Measurements from ENCODE around the gene DIP2C.
"Not testable (repeated sequence)": the region's sequence is repeated elsewhere in the genome, so short reads cannot be mapped to it uniquely, and the experiment has no call there.

Gene DIP2C

DNA sequence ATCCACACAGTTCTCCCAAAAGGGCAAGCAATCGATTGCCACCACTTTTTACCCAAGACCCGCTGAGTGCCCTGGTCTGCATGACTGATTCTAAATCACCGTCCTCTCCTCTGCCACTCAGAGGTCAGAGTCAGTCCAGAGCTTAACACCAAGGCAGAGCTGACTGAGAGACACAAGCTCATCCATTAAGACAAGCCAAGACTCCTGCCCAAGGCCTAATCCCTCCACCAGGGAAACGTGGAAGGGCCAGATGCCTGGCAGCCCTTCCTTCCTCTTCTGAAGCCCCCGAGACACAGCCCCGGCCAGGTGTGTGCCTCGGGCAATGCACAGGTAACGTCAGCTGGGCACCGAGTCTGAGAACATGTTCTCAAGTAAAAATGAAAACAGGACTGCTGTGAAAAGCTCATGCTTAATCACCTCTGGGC, 51.7 kb downstream of the DIP2C start:
- FAIRE-seq: no peak

DNA sequence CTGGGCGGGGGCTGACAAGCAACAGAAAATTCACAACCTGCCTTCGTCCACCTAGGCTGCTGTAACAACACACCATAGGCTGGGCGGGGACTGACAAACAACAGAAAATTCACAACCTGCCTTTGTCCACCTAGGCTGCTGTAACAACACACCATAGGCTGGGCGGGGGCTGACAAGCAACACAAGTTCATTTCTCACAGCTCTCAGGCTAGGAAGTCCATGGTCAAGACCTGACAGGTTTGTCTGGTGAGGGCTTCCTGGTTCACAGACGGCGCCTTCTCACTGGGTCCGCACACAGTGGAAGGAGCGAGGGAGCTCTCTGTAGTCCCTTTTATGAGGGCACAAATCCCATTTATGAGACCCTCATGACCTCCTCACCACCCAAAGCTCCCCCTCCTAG, 52.2 kb downstream of the DIP2C start:
- no peak for FAIRE-seq

DNA sequence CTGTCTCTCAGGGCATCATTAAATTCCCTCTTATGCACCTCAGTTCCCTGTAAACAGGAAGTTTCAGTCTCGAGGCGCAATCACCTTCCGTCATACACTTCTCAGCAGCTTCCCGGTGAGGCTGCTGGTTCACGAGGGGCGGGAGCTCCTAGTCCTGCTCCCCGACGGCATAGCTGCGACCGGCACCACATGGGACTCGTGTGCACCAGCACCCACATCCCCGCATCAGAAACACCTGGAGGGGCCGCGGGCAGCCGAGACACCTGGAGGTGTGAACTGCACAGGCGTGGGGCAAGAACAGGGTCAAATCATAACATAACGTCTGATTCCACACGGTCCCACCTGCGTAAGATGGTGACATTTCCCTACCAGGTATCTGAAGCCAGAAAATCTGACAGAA, 52.7 kb downstream of the DIP2C start:
- no peak for FAIRE-seq

DNA sequence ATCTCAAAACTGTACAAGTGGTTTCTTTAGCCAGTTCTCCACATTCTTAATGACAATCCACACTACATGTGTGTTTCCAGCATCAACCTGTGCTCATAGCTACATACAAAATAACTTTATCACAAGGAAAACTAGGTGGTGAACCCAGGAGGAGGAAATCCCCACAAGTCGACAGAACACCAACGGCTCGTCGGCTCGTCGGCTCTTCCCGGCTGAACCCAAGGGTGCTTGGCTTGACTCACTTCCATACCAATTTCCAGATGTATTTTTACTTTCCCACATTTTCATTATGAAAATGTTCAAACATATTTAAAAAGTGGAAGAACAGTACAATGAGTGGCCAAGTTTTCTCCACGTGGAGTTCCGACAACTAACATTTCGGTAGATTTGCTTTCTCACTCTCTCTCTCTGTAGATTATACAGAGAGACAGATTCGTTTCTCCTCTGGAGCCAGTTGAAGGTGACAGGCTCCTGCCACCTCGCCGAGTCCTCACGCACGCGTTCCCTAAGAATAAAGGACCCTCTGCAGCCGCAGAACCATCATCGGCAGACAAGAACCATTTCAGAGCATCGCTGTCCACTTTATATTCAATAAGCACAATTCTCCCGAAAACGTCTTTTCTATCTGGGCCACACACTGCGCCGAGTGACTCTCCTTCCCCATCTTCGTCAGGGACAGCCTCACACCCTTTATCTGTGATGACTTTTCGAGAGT, 53.3 kb downstream of the DIP2C start:
- no peak for FAIRE-seq

DNA sequence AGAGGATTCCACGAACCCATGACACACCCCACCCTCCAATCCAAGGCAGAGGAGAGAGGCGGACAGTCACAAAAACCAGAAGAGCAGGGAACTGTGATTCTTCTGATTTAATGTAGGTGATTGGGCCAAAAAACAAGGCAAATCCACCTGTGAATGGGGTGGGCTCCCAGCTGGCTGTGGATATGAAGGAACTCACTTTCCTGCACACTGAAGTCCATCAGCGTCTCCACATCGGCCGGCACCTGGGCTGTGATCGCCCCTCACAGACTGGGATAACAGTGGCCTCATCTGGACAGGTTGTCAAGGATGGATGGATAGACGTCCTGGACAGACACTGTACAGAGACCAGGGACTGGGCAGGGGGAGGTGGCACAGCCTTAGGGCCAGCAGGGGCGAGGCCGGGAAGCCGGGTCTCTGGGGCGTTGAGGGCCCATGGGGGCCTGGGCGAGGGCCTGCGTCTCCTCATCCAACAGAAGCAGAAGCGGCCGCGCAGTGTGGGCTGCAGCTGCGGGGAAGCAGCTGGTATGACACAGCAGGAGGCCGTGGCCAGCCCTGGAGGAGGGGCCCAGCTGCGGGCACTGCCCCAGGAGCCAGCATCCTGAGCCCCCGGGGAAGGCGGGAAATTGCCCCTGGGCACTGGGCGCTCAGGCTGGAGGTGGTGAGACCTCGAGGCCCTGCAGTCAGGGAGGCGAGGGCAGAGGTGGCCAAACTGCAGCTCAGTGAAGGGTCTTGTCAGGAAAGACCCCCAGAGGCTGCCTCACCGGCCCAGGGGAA, 54.2 kb downstream of the DIP2C start:
- no peak for FAIRE-seq

DNA sequence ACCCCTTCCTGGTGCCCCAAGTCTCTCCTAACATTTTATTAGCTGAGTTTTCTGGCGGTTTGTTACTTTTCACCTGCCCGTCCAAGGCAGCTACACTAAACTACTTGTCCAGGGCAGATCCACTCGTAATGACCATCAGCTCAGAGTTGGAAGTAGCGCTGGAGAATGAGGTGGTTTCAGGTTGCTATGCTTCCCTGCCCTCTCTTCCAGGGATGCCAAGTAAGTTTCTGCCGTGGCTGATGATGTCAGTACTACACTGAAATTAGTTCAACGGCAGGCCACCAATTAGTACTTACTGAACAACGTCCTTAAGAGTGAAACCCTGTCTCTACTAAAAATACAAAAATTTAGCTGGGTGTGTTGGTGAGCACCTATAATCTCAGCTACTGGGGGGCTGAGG, 55.2 kb downstream of the DIP2C start:
- FAIRE-seq: no peak

DNA sequence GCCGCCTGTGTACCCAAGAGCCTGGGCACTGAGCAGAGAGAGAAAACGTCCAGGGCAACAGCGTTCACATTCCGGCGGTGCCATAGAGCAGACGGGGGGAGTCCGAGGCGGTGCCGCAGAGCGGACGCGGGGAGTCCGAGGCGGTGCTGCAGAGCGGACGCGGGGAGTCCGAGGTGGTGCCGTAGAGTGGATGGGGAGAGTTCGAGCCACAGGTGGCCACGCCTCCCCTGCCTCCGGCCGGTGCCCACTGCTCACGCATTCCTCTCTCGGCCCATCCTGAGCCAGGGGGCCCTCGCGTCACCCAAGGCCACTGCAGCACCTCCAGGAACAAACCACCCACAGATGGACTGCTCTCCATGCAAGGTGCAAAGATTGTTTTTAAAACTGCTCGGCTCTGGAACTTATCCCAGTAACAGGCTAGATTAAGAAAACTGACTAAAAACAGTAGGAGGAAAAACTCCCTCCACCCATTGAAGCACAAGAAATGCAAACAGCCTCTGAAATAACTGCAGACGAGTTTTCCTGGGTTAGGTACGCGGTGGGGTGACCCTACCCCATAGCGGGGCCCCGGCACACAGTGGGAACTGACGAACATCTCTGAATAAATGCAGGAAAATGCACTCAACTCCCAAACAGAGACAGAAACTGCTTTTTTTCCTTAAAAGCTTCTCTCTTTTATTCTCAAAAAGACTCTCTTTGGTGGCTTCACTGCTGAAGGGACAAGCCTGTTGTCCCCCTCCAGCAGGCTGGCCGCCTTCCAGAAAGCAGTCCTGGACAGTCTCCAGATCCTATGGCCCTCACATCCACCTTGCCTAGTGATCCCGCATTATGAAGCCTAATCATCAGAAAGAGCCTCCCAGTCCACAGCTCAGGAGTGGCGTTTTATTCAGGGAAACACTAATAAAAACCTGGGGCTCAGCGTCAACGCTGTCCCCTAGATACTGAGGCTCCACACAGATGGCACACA, 55.9 kb downstream of the DIP2C start:
- FAIRE-seq: no peak

DNA sequence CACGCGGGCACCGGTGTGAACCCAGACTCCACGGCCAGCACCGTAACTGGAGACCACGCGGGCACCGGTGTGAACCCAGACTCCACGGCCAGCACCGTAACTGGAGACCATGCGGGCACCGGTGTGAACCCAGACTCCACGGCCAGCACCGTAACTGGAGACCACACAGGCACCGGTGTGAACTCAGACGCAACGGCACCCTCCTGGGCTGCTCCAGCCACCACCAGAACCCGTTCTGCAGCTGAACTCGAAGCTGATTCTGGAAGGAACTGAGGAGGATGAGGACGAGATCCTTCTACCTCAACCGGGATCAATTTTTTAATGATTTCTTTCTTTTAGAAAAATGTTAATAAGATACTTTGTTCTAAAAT, 56.7 kb downstream of the DIP2C start:
- not testable (repeated sequence) for FAIRE-seq

DNA sequence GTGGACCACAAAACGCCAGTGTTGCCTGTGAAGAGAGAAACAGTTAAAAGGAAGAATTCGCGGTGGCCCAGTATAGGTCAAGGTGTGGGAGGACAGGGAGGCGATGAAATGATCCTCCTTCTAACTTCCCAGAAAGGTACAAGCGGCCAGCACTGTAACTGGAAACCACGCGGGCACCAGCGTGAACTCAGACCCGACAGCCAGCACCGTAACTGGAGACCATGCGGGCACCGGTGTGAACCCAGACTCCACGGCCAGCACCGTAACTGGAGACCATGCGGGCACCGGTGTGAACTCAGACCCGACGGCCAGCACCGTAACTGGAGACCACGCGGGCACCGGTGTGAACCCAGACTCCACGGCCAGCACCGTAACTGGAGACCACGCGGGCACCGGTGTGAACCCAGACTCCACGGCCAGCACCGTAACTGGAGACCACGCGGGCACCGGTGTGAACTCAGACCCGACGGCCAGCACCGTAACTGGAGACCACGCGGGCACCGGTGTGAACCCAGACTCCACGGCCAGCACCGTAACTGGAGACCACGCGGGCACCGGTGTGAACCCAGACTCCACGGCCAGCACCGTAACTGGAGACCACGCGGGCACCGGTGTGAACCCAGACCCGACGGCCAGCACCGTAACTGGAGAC, 57.2 kb downstream of the DIP2C start:
- not testable (repeated sequence) for FAIRE-seq

DNA sequence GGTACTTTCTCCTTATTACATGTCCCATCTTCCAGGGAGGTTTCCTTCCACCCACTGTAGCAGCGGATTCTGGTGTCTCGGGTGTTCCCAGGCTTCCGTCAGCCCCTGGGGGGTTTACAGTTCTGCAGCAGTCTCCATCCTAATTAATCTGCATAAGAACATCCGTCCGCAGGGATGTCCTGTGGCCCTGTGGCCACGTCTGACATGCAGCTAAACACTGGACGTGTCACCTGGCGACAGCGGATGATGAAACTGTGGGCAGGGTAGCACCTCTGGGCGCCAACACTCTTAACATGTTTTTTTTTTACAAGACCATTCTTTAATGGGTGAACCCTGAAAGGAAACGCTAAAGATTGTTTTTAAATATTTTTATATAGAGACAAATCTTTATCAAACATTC, 58.2 kb downstream of the DIP2C start:
- FAIRE-seq: no peak

DNA sequence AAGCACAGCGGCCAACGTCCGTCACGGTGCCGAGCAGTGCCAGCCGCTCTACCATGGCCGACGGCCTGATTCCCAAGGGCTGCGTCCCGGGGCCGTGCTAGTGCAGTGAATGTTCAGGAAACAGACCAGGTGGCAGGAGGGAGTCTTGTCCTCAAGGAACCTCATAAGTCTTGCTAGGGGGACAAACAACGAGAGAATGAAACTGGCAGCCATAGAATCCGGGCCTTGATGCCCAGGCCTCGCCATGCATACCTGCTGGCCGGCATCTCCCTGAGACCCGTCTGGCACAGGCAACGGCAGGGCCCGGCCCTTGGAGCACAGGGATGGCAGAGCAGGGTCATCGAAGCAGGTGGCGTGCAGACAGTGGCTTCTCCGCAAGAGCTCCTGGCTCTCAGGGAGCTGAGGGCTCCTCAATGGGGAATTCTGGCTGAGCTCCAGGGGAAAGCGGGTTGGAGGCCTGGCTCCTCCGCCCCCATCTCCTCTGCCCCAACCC, 58.8 kb downstream of the DIP2C start:
- no peak for FAIRE-seq

DNA sequence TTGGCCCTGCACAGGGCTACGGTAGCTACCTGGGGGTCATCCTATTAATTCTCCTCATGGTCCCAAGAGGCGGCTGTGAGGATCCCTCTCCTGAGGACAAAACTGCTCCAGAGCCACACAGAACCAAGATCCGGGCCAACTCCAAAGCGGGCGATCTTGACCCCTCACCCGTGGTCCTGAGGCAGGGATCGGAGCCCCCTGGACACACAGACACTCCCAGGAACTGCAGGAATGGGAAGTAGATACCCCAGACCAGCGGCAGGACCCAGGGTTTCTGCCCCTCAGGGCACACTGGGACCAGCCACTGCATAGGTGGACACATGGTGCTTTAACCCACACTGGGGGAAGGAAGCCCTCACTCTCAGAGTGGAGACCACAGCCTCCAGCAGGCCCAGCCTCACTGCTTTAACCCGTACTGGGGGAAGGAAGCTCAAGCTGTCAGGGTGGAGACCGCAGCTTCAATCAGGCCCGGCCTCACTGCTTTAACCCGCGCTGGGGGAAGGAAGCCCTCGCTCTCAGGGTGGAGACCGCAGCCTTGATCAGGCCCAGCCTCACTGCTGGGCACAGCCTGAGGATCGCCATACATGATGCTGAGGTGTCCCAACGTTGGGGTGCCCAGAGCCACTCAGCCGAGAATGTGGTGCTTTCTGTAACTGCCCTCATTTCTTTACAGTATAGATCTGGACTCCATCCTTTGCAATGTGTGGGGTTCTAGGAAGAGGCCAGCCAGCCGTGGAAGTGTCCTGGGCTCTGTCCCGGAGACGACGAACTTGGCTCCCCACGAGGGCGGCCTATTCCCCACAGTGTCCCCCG, 60.1 kb downstream of the DIP2C start:
- no peak for FAIRE-seq

DNA sequence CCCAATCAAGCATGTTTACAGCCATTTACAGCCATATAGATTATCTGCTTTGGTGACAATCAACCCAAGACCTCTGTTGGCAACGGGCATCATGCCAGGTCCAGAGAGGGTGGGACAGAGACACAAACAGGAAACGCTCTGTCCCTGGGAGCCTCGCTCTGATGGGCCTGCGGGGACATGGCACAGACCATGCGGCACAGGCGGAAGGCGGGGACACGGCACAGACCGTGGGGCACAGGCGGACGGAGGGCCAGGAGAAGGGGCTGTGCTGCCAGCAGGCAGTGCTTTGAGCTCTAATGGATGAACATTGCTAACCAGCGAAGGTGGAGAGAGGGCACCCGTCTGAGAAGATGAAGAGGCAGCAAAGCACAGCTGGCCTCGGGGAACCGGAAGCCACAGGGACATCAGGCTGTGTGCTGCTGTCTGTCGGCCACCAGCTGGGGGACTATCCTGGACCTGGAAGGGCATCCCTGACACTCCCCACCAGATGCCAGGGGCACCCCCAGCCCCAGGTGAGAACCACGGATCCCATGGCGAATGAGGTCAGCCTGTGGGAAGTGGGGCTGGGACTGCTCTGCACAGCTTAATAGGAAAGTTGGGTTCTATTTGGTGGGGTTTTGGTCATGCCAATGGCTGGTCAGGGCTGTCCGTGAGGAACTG, 61.0 kb downstream of the DIP2C start:
- FAIRE-seq: no peak

DNA sequence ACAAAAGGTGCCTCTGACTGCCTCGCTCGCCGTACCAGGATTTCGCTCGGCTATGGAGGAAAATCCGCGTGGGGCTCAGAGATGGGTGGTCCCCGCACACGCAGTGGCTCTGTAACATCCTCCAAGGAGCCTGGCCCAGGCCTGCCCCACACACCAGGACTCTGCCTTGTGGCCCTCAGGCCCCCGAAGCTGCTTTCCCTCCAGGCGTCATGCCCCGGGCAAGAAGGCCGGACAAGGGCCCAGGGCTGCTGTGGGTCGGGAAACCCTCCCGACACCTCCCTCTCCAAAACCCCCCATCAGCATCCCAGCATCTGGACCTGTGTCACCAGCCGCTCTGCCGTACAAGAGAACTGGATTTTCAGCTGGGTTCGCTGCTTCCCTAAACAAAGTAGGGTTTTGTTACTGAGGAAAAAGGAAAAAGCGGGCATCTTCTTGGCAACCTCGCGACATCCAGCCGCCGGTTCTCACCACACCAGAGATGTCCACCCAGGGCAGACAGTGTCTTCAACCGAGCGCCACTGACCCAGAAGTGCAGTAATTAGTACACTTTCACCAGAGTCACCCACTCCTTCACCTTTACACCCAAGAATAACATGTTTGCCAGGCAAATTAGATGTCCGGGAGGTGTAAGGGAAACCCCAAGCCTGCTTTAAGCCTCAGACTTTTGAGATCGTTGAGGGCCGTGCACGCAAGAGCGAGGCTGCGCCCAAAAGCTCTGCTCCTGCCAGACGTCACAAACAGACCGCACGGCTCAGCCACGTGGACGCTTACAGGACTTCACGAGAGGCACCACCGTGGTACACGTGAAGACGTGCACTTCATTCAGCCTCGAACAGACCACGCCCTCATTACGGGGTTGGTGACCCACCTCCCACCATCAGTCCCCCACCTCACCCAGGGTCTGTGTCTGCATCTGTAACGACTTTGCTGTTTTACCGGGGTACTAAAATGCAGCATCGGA, 62.2 kb downstream of the DIP2C start:
- no peak for FAIRE-seq

DNA sequence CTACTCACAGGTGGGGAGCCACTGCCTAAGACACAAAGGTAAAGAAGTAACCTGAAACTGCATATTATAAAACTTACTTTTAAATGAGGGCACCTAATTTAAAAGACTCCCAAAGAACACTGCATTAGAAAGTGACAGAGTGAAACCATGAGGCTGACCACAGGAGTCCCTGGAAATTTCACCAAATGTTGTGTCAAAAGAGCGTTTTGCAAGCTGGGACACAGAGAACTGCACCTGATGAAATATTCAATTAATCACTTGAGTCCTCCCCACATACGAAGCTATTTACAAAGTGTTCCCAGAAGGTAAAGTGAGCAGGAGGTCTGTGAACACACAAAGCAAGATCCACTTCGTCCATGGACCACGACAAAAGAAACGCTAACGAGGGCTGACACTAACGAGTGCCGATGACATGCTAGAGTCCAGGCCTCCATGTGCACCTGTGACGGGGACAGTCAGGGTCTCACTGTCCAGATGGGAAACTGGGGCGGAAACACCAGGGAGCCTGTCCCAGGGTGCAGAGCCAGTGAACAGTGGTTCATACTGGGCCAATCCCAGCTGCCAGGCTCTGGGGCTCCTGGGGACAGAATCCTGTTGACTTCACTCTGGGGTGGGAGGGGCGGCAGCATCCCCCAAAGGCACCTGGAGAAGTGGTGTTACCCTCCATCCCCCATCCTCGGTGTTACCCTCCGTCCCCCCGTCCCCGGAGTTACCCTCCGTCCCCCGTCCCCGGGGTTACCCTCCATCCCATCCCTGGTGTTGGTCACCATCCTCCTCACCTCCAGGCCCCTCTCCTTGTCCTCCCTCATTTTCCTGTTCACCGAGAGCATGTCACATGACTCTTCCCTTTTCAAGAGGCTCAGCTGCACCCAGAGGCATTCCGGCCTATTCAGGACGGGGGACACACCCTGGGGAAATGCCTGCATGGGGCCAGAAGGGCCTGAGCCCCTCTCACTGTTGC, 63.4 kb downstream of the DIP2C start:
- FAIRE-seq: no peak

DNA sequence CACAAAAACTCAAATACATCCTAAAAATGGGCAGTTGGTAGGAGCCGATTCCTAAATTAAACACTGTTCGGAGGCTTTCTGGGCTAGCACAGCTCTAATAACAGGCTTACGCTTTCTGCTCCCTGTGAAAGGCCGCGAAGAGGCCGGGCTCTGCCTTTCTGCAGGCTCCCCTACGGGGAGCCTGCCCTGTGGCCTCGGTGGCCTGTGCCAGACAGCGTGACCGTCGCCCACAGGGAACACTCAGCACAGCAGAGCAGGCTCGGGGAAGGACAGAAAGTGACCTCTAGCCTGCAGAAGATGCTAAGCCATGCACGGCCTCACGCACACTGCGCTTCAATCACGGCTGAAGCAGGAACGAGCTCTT, 64.2 kb downstream of the DIP2C start:
- FAIRE-seq: no peak

DNA sequence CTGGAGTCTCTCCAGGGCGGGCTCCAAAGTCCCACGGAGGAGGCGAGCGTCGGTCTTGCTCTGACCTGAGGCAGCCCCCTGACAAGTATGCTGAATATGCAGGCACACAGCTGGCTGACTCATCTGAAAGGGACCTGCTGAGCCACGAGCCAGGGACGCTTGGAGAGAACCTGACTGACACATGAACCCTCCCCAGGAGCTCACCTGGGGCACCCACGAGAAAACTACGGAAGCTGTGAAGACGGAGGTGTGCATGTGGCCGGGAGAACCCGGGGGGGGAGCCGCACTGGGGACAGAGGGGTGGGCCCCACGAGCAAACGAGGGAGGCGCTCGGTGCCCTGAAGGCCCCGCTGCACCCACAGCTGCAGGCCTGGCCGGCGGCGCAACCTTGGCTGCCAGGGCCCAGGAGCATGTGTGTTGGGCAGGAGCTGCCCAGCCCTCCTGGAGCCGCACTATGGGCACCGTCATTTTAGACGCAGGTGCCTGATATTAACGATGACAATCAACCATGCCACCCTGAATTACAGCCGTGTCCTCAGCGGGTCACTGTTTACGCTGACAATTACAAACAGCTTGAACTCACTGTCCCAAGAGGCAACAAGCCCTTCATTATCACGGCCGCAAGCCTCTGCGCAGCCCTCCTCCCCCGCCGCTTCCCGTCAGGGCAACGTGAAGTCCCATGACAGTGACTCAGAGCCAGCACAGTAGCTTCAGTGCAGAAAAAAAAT, 64.7 kb downstream of the DIP2C start:
- no peak for FAIRE-seq

DNA sequence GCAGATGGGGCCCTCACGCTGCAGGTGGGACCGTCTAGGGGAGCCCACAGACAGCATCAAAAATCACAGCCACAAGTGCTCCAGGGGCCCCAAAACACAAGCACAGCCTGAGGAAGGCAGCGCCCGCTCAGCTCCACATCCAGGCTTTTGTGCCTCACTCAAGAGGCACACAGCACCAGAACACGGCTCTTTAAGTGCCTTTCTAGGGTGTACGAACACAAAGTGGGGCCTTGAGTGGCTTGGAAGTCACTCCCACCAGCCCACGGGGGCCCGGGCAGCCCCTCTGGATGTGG, 65.2 kb downstream of the DIP2C start:
- no peak for FAIRE-seq

Data from colon (tissue), 2 donors.